Small intestine (tissue), 7 donors: Measurements from ENCODE around the gene TMEM92. TPM values are rescaled to one million over a fixed set of nuclear protein-coding genes. Genes with fewer than 3 reads are reported as not detected.

Source experiments
- DNase-seq, 2 donors: peaks; one replicate each; pipeline versions ENCODE4 v3.0.0 to v3.0.0-alpha.2; 2013
- FAIRE-seq: peaks from 2 replicates; lab custom pipeline; 2012; peaks lifted over from hg19 to GRCh38; lab: Jason Lieb, UNC
- H3K27ac ChIP-seq, 3 donors: one replicate each; pipeline ENCODE4 v1.5.1; 2013; ENCODE audit warnings: low read length in 2 of 3, mild to moderate bottlenecking in 2 of 3, control low read depth in 1 of 3, inconsistent platforms in 1 of 3, low read depth in 1 of 3, moderate library complexity in 1 of 3
- H3K27me3 ChIP-seq, 3 donors: one replicate each; pipeline ENCODE4 v1.6.1; 2013; ENCODE audit warnings: low read length in 3 of 3, inconsistent platforms in 1 of 3; ENCODE audit not compliant: control insufficient read depth in 3 of 3, insufficient read depth in 3 of 3
- H3K36me3 ChIP-seq, 3 donors: one replicate each; pipeline ENCODE4 v1.6.1; 2013; ENCODE audit warnings: low read length in 3 of 3, inconsistent platforms in 1 of 3, low read depth in 1 of 3, mild to moderate bottlenecking in 1 of 3, moderate library complexity in 1 of 3; ENCODE audit not compliant: control insufficient read depth in 3 of 3, insufficient read depth in 2 of 3
- H3K4me1 ChIP-seq, 3 donors: one replicate each; pipeline ENCODE4 v1.6.1; 2013; ENCODE audit warnings: low read length in 2 of 3, inconsistent platforms in 1 of 3, low read depth in 1 of 3, mild to moderate bottlenecking in 1 of 3, moderate library complexity in 1 of 3; ENCODE audit not compliant: control insufficient read depth in 3 of 3, insufficient read depth in 2 of 3
- H3K4me3 ChIP-seq, 3 donors: one replicate each; pipeline ENCODE4 v1.5.1; 2013; ENCODE audit warnings: low read length in 3 of 3, control low read depth in 1 of 3, inconsistent platforms in 1 of 3, low read depth in 1 of 3, mild to moderate bottlenecking in 1 of 3, moderate library complexity in 1 of 3
- H3K9me3 ChIP-seq, 2 donors: one replicate each; pipeline ENCODE4 v1.6.1; 2013; ENCODE audit warnings: low read depth in 1 of 2, low read length in 1 of 2; ENCODE audit not compliant: control insufficient read depth in 2 of 2, insufficient read depth in 1 of 2
- WGBS, 3 donors: extraction: QIAGEN DNeasy Blood & Tissue Kit; methylation state at CpG; one replicate each; pipeline ENCODE4 v1.1.7; 2013; 5-methylcytosine and 5-hydroxymethylcytosine counted together
- polyA plus RNA-seq, 4 donors: library from polyadenylated mRNA; stranded (reverse) in 3 of 4; unstranded in 1 of 4; fragments of 200-250 nt in 3 of 4; fragments of 120-200 nt in 1 of 4; gene quantifications; one replicate each; pipeline versions ENCODE4 v1.2.1 to v1.2.3, GENCODE V29; 2013
- donor health status: healthy with polysubstance abuse.
- donor health status: control.
- donor health status: control.
- donor health status: Bipolar disorder and iron deficiency.
- donor health status: healthy.

Gene TMEM92
- polyA plus RNA-seq, 4 donors, result 29.1 to 91.1 (median 46.3) TPM

DNA sequence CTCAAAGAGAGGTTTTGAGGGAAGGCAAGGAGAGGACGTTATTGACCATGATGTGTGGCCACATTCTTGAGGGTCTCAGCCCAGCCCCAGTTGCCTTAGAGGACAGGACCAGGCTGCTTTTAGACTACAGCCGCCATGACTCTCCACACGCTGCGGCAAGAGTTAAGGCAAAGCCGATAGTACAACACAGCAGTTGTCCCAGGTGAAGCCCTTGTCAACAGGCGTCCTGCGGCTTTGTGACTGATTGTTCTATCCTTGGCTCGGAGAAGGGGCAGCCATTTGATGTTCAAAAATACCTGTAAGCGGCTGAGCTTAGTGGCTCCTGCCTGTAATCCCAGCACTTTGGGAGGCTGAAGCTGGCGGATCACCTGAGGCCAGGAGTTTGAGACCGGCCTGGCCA is 28.8 kb downstream of the TMEM92 start:
- Histone ChIP-seq H3K27me3 (no peaks in the 10 kb centered on the region), H3K36me3 (no peaks in the 10 kb centered on the region), H3K27ac (no peak overlapping the region), H3K4me1 (peaks cover 0 to 2% (median 0%) of the 10 kb centered on the region in 3 donors), H3K9me3 (peaks cover 0 to 5% of the 10 kb centered on the region in 2 donors), H3K4me3 (no peak overlapping the region)
- no peak for DNase-seq
- WGBS, 3 donors, result 89 to 92% (median 90%) methylated on average over 11 of the region's 11 CpGs
- FAIRE-seq, result no peak

DNA sequence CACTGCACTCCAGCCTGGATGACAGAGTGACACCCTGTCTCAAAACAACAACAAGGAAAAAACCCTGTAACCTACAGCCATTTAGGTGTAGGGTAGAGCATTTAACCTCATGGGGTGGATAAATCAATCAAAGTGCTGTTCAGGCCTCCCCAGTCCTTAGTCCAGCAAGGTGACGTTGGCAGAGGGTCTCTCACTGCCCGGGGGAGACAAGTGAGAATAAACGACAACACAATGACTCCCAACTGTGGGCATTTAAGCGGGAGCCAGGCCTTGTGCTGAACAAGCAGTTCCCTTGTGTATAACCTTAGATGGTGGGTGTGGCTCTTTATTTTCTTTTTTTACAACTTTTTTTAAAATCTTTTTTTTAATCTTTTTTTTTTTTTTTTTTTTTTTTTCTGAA is 29.3 kb downstream of the TMEM92 start:
- no peak overlapping the region for H3K4me3 ChIP-seq
- FAIRE-seq, result no peak

DNA sequence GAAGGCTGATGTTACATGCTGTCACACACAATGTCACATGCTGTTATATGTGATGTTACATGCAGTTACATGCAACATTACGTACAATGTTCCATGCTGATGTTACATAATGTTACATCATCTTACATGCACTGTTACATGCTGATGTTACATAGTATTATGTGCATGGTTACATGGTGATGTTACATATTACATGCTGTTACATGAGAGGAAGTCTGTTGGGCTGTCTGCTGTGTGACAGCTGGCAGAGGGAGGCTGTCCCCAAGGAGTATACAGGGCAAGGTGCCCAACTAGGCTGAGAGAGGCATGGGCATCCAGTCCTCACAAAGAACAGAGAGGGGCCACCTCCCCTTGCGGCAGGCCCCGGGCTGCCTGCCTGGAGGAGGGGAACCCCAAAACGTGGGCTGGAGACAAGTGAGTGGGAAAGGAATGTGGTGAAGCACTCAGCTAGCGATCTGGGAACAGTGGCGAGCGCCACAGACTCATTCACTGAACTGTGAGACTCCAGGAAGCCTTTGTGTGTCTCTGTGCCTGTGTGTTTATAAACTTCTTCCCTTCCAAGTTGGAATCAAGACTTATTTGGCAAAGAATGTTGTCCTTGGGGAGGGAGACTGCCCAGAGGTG is 30.6 kb downstream of the TMEM92 start:
- 50 to 66% (median 58%) methylated on average over 7 of the region's 7 CpGs for WGBS, 3 donors
- DNase-seq, result no peak
- Histone ChIP-seq H3K9me3 (peaks cover 0 to 5% of the 10 kb centered on the region in 2 donors), H3K4me1 (peaks cover 0 to 2% (median 0%) of the 10 kb centered on the region in 3 donors), H3K4me3 (no peak overlapping the region), H3K36me3 (no peaks in the 10 kb centered on the region), H3K27me3 (no peaks in the 10 kb centered on the region), H3K27ac (peak overlapping the region in 1 of 3 donors; percentile 68)
- no peak for FAIRE-seq

More for the DNA sequence above, 29.3 kb downstream of the TMEM92 start:
- DNase-seq, result no peak
- WGBS, 3 donors, result 78 to 88% (median 87%) methylated on average over 4 of the region's 4 CpGs
- Histone ChIP-seq H3K9me3 (peaks cover 0 to 5% of the 10 kb centered on the region in 2 donors), H3K27ac (no peak overlapping the region), H3K4me1 (peaks cover 0 to 2% (median 0%) of the 10 kb centered on the region in 3 donors), H3K36me3 (no peaks in the 10 kb centered on the region), H3K27me3 (no peaks in the 10 kb centered on the region)

DNA sequence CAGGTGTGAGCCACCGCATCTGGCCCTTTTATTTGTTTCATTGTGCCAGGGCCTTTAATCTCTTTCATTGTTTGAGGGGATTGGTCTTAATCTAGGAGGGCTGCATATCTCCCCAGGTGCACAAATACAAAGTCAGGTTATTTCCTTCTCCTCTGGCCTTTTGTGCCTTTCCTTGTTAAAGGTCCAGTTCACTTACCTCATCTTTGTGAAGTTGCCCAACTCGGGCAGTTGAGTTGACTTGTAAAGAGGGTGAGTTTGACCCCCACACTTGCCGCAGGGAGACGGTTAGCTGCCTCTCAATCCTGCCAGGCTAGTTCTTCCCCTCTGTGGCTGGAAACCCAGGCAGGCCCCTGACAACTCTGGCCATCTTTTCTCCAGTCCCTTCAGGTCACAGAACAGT is 33.4 kb downstream of the TMEM92 start:
- Histone ChIP-seq H3K27me3 (peaks cover 0 to 2% (median 0%) of the 10 kb centered on the region in 3 donors), H3K4me3 (no peak overlapping the region), H3K4me1 (peaks cover 0 to 2% (median 0%) of the 10 kb centered on the region in 3 donors), H3K27ac (no peak overlapping the region), H3K36me3 (no peaks in the 10 kb centered on the region), H3K9me3 (peaks cover 0 to 5% of the 10 kb centered on the region in 2 donors)
- FAIRE-seq, result no peak
- DNase-seq, result no peak
- WGBS, 3 donors, result 74 to 90% (median 88%) methylated on average over 4 of the region's 4 CpGs

DNA sequence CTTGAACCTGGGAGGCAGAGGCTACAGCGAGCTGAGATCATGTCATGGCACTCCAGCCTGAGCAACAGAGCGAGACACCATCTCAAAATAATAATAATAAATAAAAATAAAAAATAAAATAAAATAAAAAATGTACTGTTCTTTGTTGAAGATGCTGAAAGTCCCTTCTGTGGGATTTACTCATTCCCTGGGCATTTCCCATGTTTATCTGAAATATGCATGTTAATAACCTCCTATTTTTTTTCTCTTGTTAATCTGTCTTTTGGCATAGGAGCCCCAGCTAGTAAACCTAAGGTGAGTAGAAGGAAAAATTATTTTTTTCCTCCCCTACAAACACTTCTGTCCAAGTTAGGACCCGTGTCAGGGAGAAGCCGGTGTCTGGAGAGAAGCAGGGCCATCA is 34.4 kb downstream of the TMEM92 start:
- no peak overlapping the region for H3K27ac ChIP-seq

DNA sequence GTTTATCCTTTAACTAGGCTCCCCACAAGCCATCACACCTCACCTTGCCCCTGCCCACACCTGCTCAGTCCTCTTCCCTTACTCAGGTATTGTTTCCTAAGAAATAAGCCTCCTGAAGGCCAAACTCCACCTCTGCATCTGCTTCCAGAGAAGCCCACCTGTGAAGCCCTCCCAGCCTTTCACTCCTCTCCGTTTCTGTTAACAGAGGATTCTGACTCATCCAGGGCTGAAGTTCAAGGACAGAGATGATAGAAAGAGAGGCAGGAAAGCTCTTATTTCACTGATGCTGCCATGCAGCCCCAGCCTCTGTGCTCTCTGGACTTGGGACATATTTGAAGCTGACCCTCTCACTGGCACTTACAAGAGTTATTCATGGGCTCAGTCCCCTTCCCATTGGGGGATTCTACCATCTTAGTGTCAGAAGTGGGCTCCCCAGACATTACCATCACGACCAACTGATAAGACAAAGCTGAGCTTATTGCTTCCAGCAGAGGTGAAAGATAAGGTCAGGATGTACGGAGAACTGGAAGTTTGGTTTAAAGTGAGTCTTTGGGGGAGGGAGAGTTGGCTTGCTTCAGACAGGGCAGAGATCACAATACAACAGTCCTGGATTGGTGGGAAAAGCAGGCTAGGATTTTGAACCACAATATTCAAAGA is 36.3 kb downstream of the TMEM92 start:
- no peak overlapping the region for H3K27ac ChIP-seq
- peaks cover 0 to 2% (median 0%) of the 10 kb centered on the region in 3 donors for H3K27me3 ChIP-seq
- no peaks in the 10 kb centered on the region for H3K36me3 ChIP-seq
- peaks cover 0 to 5% of the 10 kb centered on the region in 2 donors for H3K9me3 ChIP-seq
- FAIRE-seq, result no peak
- 18 to 34% (median 24%) methylated on average over 3 of the region's 3 CpGs for WGBS, 3 donors
- DNase-seq, result no peak
- H3K4me1 ChIP-seq, result no peaks in the 10 kb centered on the region
- H3K4me3 ChIP-seq, result no peak overlapping the region

More for the DNA sequence above, 34.4 kb downstream of the TMEM92 start:
- Histone ChIP-seq H3K4me1 (peaks cover 0 to 2% (median 0%) of the 10 kb centered on the region in 3 donors), H3K27me3 (peaks cover 0 to 2% (median 0%) of the 10 kb centered on the region in 3 donors), H3K9me3 (peaks cover 0 to 5% of the 10 kb centered on the region in 2 donors), H3K4me3 (no peak overlapping the region), H3K36me3 (no peaks in the 10 kb centered on the region)
- WGBS, 3 donors, result 90 to 94% (median 91%) methylated on average over 4 of the region's 4 CpGs
- FAIRE-seq (no peak), DNase-seq (no peak)

DNA sequence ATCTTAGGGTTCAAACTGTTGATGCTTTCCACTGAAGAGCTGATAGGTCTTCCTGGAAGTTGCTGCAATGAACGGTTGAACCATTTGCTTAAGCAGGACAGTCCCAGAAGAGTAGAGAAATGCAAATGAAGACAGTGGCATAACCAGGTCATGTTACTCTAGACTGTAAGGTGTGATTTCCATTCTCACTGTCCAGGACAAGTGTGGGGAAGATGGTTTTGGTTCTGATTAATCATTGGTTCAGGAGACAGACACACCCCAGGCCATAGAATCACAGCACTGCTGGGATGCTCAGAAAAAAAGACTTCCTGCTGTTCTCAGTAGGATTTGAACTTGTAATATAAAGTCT is 36.8 kb downstream of the TMEM92 start:
- H3K4me1 ChIP-seq, result no peaks in the 10 kb centered on the region
- no peak overlapping the region for H3K27ac ChIP-seq
- WGBS, 3 donors, result 6 to 45% (median 41%) methylated on average over 1 of the region's 1 CpG
- DNase-seq (no peak), FAIRE-seq (no peak)
- H3K36me3 ChIP-seq, result no peaks in the 10 kb centered on the region
- no peak overlapping the region for H3K4me3 ChIP-seq
- H3K27me3 ChIP-seq, result peaks cover 0 to 2% (median 0%) of the 10 kb centered on the region in 3 donors
- peaks cover 0 to 5% of the 10 kb centered on the region in 2 donors for H3K9me3 ChIP-seq

DNA sequence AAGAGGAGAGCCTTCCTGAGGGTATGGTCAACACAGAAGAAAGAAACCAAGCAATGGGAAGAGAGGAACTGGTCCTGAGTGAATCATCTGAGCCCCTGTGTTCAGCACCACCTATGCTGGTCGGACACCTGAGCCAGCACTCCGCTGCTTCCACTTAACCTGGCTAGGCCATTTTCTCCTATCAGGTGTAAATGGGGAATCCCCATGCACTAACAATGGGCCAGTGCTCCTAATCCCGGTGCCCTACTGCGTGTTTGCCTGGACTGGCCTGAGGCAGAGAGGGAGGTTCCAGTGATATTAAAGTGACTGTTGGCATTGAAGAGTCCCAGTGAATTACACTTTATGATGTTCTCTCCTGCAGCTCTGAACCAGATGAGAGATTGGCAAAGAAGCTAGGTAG is 37.2 kb downstream of the TMEM92 start:
- WGBS, 3 donors, result 61 to 75% (median 73%) methylated on average over 4 of the region's 4 CpGs
- no peaks in the 10 kb centered on the region for H3K4me1 ChIP-seq
- peaks cover 0 to 5% of the 10 kb centered on the region in 2 donors for H3K9me3 ChIP-seq
- FAIRE-seq (no peak), DNase-seq (no peak)
- no peaks in the 10 kb centered on the region for H3K36me3 ChIP-seq
- no peak overlapping the region for H3K4me3 ChIP-seq
- no peak overlapping the region for H3K27ac ChIP-seq
- peaks cover 0 to 2% (median 0%) of the 10 kb centered on the region in 3 donors for H3K27me3 ChIP-seq
